Caco-2 (cell line): ENCODE results near the gene CTIF. TPM values are rescaled to one million over a fixed set of nuclear protein-coding genes. Genes with fewer than 3 reads are reported as not detected.

ENCODE experiments used
- BruUV-seq: library from RNA; stranded (reverse); fragments of 400-500 nt; replicated peaks from 2 replicates; lab custom pipeline; 2021; lab: Mats Ljungman, UMichigan
- CTCF ChIA-PET: fragments of 300-600 bp; sonication (Branson Sonifier 250); formaldehyde crosslinking; loops from one replicate; lab custom pipeline; 2022; ENCODE audit warnings: antibody characterized with exemption; lab: Charles Lee
- POLR2A ChIA-PET: fragments of 300-600 bp; sonication (Branson Sonifier 250); formaldehyde crosslinking; loops from one replicate; lab custom pipeline; 2022; ENCODE audit warnings: antibody characterized with exemption; lab: Charles Lee
- DNase-seq, 2 experiments: peaks; one replicate each; pipeline versions ENCODE4 v3.0.0 to v3.0.0-alpha.2; 2020 to 2022
- H3K27me3 ChIP-seq: replicated peaks from 2 replicates; pipeline ENCODE4 v1.6.0; 2011; ENCODE audit warnings: low read length; ENCODE audit not compliant: control insufficient read depth, insufficient read depth
- H3K36me3 ChIP-seq: 2 replicates; pipeline ENCODE4 v1.5.1; 2011; ENCODE audit warnings: low read length; ENCODE audit not compliant: control insufficient read depth, insufficient read depth
- H3K4me1 ChIP-seq: fragments of 250-450 bp; sonication (Bioruptor Pico); 2 replicates; pipeline ENCODE4 v1.5.1; 2020; ENCODE audit warnings: mild to moderate bottlenecking
- H3K4me3 ChIP-seq: 2 replicates; pipeline ENCODE4 v1.5.1; 2011; ENCODE audit warnings: low read depth, mild to moderate bottlenecking, control low read depth, low read length
- H3K9me3 ChIP-seq: fragments of 250-450 bp; sonication (Bioruptor Pico); 2 replicates; pipeline ENCODE4 v1.5.1; 2020; ENCODE audit warnings: mild to moderate bottlenecking, moderate library complexity
- H3K27ac Mint-ChIP-seq: one replicate; pipeline ENCODE4 v1.8.0; 2022; ENCODE audit warnings: mixed read lengths; ENCODE audit not compliant: unreplicated experiment
- H3K27me3 Mint-ChIP-seq: one replicate; pipeline ENCODE4 v1.8.0; 2022; ENCODE audit warnings: mixed read lengths; ENCODE audit not compliant: insufficient read depth, unreplicated experiment
- H3K36me3 Mint-ChIP-seq: one replicate; pipeline ENCODE4 v1.8.0; 2022; ENCODE audit warnings: mild to moderate bottlenecking, mixed read lengths; ENCODE audit not compliant: insufficient read depth, unreplicated experiment
- H3K4me1 Mint-ChIP-seq: one replicate; pipeline ENCODE4 v1.8.0; 2022; ENCODE audit warnings: low read depth, mixed read lengths; ENCODE audit not compliant: unreplicated experiment
- H3K4me3 Mint-ChIP-seq: one replicate; pipeline ENCODE4 v1.8.0; 2022; ENCODE audit warnings: mild to moderate bottlenecking, moderate library complexity, mixed read lengths; ENCODE audit not compliant: unreplicated experiment
- H3K9me3 Mint-ChIP-seq: one replicate; pipeline ENCODE4 v1.8.0; 2022; ENCODE audit warnings: mixed read lengths; ENCODE audit not compliant: unreplicated experiment
- intact Hi-C: fragments of 100-400 bp; cut with micrococcal nuclease; formaldehyde crosslinking; loops from one replicate; pipeline ENCODE4 v1.10.0; 2022; ENCODE audit not compliant: unreplicated experiment
- total RNA-seq: library from RNA; stranded (reverse); gene quantifications from 2 replicates; pipeline ENCODE4 v1.2.3, GENCODE V29; 2022
- TF ChIP-seq, protein P1 (sequence below), 2 experiments: fragments of 200-600 bp in 1 of 2; IDR thresholded peaks; 1 replicate in 1 of 2; 2 replicates in 1 of 2; pipeline versions ENCODE4 v1.5.1 to v1.8.0; 2011 to 2022; ENCODE audit warnings: antibody characterized with exemption in 1 of 2, control low read depth in 1 of 2, inconsistent platforms in 1 of 2, low read depth in 1 of 2, low read length in 1 of 2, mild to moderate bottlenecking in 1 of 2, moderate library complexity in 1 of 2; ENCODE audit not compliant: insufficient read depth in 1 of 2, severe bottlenecking in 1 of 2, unreplicated experiment in 1 of 2

CTIF gene
- total RNA-seq, 1 experiment from 2014 or later, result 19.9 TPM

DNA sequence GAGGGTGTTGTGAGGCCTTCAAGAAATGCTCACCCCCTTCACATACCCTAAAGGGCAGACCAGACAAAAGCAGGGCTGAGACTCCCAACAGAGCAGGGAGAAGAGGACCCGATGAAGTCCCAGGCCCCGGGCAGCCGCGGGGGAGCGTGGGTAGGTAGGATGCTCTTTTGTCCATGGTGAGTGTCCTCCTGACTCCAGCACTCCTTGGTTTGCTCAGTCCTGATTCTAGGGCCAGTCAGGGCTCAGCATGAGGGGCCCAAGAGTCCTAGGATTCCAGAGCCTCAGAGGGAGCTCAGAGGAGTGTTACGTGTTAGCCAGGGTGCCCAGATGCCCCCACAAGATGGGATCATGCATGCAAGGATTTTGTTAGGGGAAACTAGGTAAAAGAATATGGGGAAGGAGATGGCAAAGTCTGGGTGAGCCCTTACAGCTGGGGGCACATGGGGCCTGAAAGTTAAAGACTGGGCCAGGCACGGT lies 347.1 kb downstream of the CTIF start:
- no peak for DNase-seq
- intact Hi-C loops, result no loop called here
- no peak overlapping the region for H3K4me3 ChIP-seq
- CTCF ChIA-PET, result no interaction called here
- Mint-ChIP-seq H3K27me3 (no peaks in the 10 kb centered on the region), H3K4me1 (peaks cover 5% of the 10 kb centered on the region), H3K27ac (no peak overlapping the region), H3K9me3 (no peaks in the 10 kb centered on the region), H3K36me3 (no peaks in the 10 kb centered on the region), H3K4me3 (no peak overlapping the region)
- no peaks in the 10 kb centered on the region for H3K4me1 ChIP-seq
- H3K36me3 ChIP-seq, result no peaks in the 10 kb centered on the region
- no TSS peak for BruUV-seq
- TF ChIP-seq, protein P1, sequence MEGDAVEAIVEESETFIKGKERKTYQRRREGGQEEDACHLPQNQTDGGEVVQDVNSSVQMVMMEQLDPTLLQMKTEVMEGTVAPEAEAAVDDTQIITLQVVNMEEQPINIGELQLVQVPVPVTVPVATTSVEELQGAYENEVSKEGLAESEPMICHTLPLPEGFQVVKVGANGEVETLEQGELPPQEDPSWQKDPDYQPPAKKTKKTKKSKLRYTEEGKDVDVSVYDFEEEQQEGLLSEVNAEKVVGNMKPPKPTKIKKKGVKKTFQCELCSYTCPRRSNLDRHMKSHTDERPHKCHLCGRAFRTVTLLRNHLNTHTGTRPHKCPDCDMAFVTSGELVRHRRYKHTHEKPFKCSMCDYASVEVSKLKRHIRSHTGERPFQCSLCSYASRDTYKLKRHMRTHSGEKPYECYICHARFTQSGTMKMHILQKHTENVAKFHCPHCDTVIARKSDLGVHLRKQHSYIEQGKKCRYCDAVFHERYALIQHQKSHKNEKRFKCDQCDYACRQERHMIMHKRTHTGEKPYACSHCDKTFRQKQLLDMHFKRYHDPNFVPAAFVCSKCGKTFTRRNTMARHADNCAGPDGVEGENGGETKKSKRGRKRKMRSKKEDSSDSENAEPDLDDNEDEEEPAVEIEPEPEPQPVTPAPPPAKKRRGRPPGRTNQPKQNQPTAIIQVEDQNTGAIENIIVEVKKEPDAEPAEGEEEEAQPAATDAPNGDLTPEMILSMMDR (IDR thresholded peaks at IDR 0.05; ENCODE audit: insufficient read depth in 1 of 2, low read depth in 1 of 2, low read length in 1 of 2, severe bottlenecking in 1 of 2, unreplicated experiment in 1 of 2), result no peak
- H3K9me3 ChIP-seq, result no peaks in the 10 kb centered on the region
- H3K27me3 ChIP-seq, result no peaks in the 10 kb centered on the region
- POLR2A ChIA-PET, result no interaction called here

DNA sequence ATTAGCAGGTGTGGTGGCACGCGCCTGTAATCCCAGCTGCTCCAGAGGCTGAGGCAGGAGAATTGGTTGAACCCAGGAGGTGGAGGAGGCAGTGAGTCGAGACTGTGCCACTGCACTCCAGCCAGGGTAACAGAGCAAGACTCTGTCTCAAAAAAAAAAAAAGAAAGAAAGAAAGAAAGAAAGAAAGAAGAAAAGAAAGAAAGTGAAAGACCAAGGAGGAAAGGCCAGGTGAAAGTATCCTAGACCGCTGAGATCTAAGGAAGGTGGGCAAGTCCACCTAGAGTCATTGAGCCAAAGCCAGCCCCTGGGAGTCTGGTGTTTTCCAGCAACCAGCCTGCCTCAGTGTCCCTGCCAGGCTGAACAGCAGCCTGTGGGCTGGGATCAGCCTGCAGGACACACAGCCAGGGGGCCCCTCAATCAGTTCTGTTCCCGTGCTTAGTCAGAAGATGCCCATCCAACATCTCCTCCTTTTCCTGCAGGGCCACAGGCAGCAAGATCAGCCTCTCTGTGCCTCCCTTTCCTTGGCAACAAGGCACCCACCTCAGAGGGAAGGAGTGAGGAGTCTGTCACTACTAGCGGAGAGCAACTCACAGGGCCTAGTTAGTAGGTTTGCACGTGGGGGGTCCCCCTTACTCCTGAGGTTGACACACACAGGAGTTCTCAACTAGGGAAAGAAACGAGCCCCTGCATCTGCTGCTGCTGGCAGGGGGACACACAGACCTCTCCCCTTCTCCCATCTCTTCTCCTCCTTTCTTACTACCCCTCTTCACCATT lies 347.9 kb downstream of the CTIF start:
- DNase-seq, result no peak
- ChIA-PET CTCF (no interaction called here), POLR2A (no interaction called here)
- no peak overlapping the region for H3K4me3 Mint-ChIP-seq
- Histone ChIP-seq H3K4me1 (no peaks in the 10 kb centered on the region), H3K9me3 (no peaks in the 10 kb centered on the region), H3K4me3 (no peak overlapping the region), H3K36me3 (no peaks in the 10 kb centered on the region), H3K27me3 (no peaks in the 10 kb centered on the region)
- H3K4me1 Mint-ChIP-seq, result peaks cover 5% of the 10 kb centered on the region
- H3K36me3 Mint-ChIP-seq, result no peaks in the 10 kb centered on the region
- no peaks in the 10 kb centered on the region for H3K9me3 Mint-ChIP-seq
- BruUV-seq, result no TSS peak
- intact Hi-C loops, result no loop called here
- no peaks in the 10 kb centered on the region for H3K27me3 Mint-ChIP-seq
- no peak overlapping the region for H3K27ac Mint-ChIP-seq
- TF ChIP-seq, protein P1 (IDR thresholded peaks at IDR 0.05; ENCODE audit: insufficient read depth in 1 of 2, low read depth in 1 of 2, low read length in 1 of 2, severe bottlenecking in 1 of 2, unreplicated experiment in 1 of 2), result no peak

DNA sequence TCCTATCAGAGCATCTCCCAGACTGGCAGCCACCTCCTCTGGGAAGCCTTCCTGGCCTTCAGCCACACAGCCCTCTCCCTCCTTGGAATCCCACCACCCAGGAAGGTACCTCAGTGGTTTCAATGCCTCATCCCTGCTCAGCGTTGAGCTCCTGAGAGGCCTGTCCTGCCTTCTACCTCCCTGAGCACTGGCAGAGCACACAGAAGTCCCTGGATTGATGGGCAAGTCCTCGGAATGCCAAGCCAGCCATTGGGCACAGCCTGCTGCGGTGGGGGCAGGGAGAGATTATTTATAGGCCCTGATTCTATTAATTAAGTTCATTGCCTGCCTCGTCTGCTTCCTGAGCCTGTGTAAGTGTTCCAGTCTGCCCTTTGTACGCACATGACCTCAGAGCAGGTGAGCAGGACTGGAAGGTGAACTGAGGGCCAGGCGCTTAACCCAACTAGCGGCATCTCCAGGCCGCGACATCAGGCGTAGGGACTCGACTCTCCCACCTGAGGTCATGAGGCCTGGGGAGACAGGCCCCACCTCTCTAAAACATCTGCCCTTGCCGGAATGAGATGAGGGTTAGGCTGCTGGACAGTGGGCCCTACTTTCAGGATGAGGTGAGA lies 348.6 kb downstream of the CTIF start:
- H3K36me3 ChIP-seq, result no peaks in the 10 kb centered on the region
- TF ChIP-seq, protein P1 (IDR thresholded peaks at IDR 0.05; ENCODE audit: insufficient read depth in 1 of 2, low read depth in 1 of 2, low read length in 1 of 2, severe bottlenecking in 1 of 2, unreplicated experiment in 1 of 2), result no peak
- BruUV-seq, result no TSS peak
- no peak overlapping the region for H3K27ac Mint-ChIP-seq
- H3K4me3 ChIP-seq, result no peak overlapping the region
- H3K27me3 ChIP-seq, result no peaks in the 10 kb centered on the region
- no peaks in the 10 kb centered on the region for H3K9me3 ChIP-seq
- no peak for DNase-seq
- no peak overlapping the region for H3K4me3 Mint-ChIP-seq
- H3K4me1 ChIP-seq, result no peaks in the 10 kb centered on the region
- intact Hi-C loops, result no loop called here
- no peaks in the 10 kb centered on the region for H3K36me3 Mint-ChIP-seq
- no peaks in the 10 kb centered on the region for H3K27me3 Mint-ChIP-seq
- ChIA-PET POLR2A (no interaction called here), CTCF (no interaction called here)
- H3K4me1 Mint-ChIP-seq, result peaks cover 5% of the 10 kb centered on the region
- H3K9me3 Mint-ChIP-seq, result no peaks in the 10 kb centered on the region
